Hepatocyte (in vitro differentiated cells): Measurements from ENCODE around the gene NAV2. TPM values are rescaled to one million over a fixed set of nuclear protein-coding genes. Genes with fewer than 3 reads are reported as not detected.

Experiments
- DNase-seq: peaks from one replicate; pipeline ENCODE4 v3.0.0-alpha.2; 2016; ENCODE audit warnings: low spot score
- H2AFZ ChIP-seq: fragments of 200-600 bp; sonication (generic); 2 replicates; pipeline ENCODE4 v1.6.0; 2016; ENCODE audit warnings: antibody characterized with exemption, mild to moderate bottlenecking
- H3K27ac ChIP-seq: fragments of 200-600 bp; sonication (generic); 2 replicates; pipeline ENCODE4 v1.5.1; 2016; ENCODE audit warnings: mild to moderate bottlenecking
- H3K27me3 ChIP-seq: fragments of 200-600 bp; sonication (generic); 2 replicates; pipeline ENCODE4 v1.6.1; 2016
- H3K36me3 ChIP-seq: fragments of 200-600 bp; sonication (generic); replicated peaks from 2 replicates; pipeline ENCODE4 v1.5.1; 2016; ENCODE audit warnings: low read depth; ENCODE audit not compliant: insufficient read depth
- H3K4me1 ChIP-seq: fragments of 200-600 bp; sonication (generic); 2 replicates; pipeline ENCODE4 v1.5.1; 2016; ENCODE audit warnings: mild to moderate bottlenecking, moderate library complexity; ENCODE audit not compliant: insufficient read depth
- H3K4me2 ChIP-seq: fragments of 200-600 bp; sonication (generic); 2 replicates; pipeline ENCODE4 v1.6.0; 2016
- H3K4me3 ChIP-seq: fragments of 200-600 bp; sonication (generic); 2 replicates; pipeline ENCODE4 v1.5.1; 2016; ENCODE audit warnings: mild to moderate bottlenecking
- H3K79me2 ChIP-seq: fragments of 200-600 bp; sonication (generic); 2 replicates; pipeline ENCODE4 v1.6.0; 2017; ENCODE audit warnings: mild to moderate bottlenecking
- H3K9me2 ChIP-seq: fragments of 200-600 bp; sonication (generic); replicated peaks from 2 replicates; pipeline ENCODE4 v1.6.0; 2017; ENCODE audit warnings: mild to moderate bottlenecking; ENCODE audit not compliant: insufficient read depth
- H3K9me3 ChIP-seq: fragments of 200-600 bp; sonication (generic); 2 replicates; pipeline ENCODE4 v1.5.1; 2016; ENCODE audit warnings: low read depth, mild to moderate bottlenecking
- H4K20me1 ChIP-seq: fragments of 200-600 bp; sonication (generic); 2 replicates; pipeline ENCODE4 v1.6.0; 2016; ENCODE audit warnings: mild to moderate bottlenecking; ENCODE audit not compliant: insufficient read depth, poor library complexity, severe bottlenecking
- EZH2 ChIP-seq: fragments of 200-600 bp; sonication (generic); IDR thresholded peaks from 2 replicates; pipeline ENCODE4 v1.6.1; 2016; ENCODE audit warnings: antibody characterized with exemption, mild to moderate bottlenecking, borderline replicate concordance
- EZH2phosphoT487 ChIP-seq: fragments of 200-600 bp; sonication (generic); IDR thresholded peaks from one replicate; pipeline ENCODE4 v1.6.1; 2018; ENCODE audit warnings: antibody characterized with exemption, mild to moderate bottlenecking, low read depth, moderate library complexity; ENCODE audit not compliant: unreplicated experiment, severe bottlenecking
- WGBS: methylation state at CpG from one replicate; pipeline ENCODE4 v1.1.6; 2016; ENCODE audit warnings: low lambda C conversion rate; ENCODE audit errors: missing lambda C conversion rate; 5-methylcytosine and 5-hydroxymethylcytosine counted together
- polyA plus RNA-seq: library from polyadenylated mRNA; unstranded; fragments of >200 nt; fragmentation: Nextera tagmentation; extraction: Ambion mirVana; gene quantifications from 2 replicates; pipeline ENCODE4 v1.2.1, GENCODE V29; 2016
- total RNA-seq: library from RNA; depleted of rRNA; stranded (reverse); fragments of >200 nt; gene quantifications from 2 replicates; pipeline ENCODE4 v1.2.3, GENCODE V29; 2014
- TF ChIP-seq, protein P1 (sequence below): fragments of 200-600 bp; sonication (generic); IDR thresholded peaks from 2 replicates; pipeline ENCODE4 v1.5.1; 2016; ENCODE audit warnings: antibody characterized with exemption, mild to moderate bottlenecking; ENCODE audit not compliant: poor library complexity

NAV2 gene
- total and polyA plus RNA-seq, 2 experiments from 2014 or later: 23.7 to 30.8 TPM

- no peak overlapping the region for H2AFZ ChIP-seq
- peaks cover 13% of the 10 kb centered on the region for H3K4me1 ChIP-seq
- no peaks in the 10 kb centered on the region for H3K36me3 ChIP-seq
- H3K9me3 ChIP-seq: no peaks in the 10 kb centered on the region
- H3K27me3 ChIP-seq: no peaks in the 10 kb centered on the region
- no peaks in the 10 kb centered on the region for H3K79me2 ChIP-seq
- 99% methylated on average over 5 of the region's 5 CpGs for whole genome bisulfite sequencing
- no peak overlapping the region for H3K4me2 ChIP-seq
- H4K20me1 ChIP-seq: no peaks in the 10 kb centered on the region
- TF ChIP-seq, protein P1, sequence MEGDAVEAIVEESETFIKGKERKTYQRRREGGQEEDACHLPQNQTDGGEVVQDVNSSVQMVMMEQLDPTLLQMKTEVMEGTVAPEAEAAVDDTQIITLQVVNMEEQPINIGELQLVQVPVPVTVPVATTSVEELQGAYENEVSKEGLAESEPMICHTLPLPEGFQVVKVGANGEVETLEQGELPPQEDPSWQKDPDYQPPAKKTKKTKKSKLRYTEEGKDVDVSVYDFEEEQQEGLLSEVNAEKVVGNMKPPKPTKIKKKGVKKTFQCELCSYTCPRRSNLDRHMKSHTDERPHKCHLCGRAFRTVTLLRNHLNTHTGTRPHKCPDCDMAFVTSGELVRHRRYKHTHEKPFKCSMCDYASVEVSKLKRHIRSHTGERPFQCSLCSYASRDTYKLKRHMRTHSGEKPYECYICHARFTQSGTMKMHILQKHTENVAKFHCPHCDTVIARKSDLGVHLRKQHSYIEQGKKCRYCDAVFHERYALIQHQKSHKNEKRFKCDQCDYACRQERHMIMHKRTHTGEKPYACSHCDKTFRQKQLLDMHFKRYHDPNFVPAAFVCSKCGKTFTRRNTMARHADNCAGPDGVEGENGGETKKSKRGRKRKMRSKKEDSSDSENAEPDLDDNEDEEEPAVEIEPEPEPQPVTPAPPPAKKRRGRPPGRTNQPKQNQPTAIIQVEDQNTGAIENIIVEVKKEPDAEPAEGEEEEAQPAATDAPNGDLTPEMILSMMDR: no peak
- TF ChIP-seq EZH2phosphoT487: no peak
- no peak for TF ChIP-seq EZH2
- peak overlapping the region; percentile 55 for H3K27ac ChIP-seq
- no peaks in the 10 kb centered on the region for H3K9me2 ChIP-seq
- no peak for DNase-seq
- H3K4me3 ChIP-seq: no peak overlapping the region
Measured at GRCh38 chr11:20085918-20086317, 373.3 kb downstream of the NAV2 start.

DNA sequence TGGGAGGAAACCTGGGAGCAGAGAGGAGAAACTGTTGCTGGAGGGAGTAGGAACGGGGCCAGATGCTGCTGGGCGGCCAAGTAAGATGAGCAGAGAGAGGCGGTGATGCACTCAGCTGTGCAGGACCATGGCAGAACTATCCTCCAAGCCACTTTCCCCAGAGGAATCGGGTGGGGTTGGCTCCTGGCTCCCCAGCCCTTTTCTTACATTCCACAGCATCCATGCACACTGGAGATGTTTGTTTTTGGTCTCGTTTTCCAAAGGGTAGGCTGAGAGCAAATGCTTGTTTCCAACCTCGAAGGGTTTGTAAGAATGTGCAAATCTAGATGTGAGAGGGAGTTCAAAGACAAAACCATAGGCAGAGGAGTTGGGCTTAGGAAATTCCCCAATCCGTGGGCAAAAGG, 374.5 kb downstream of the NAV2 start:
- Histone ChIP-seq H3K4me3 (no peak overlapping the region), H3K4me1 (peaks cover 13% of the 10 kb centered on the region), H3K9me2 (no peaks in the 10 kb centered on the region), H3K9me3 (no peaks in the 10 kb centered on the region), H3K79me2 (no peaks in the 10 kb centered on the region), H3K27me3 (no peaks in the 10 kb centered on the region), H4K20me1 (no peaks in the 10 kb centered on the region), H3K27ac (no peak overlapping the region), H3K36me3 (no peaks in the 10 kb centered on the region), H2AFZ (no peak overlapping the region), H3K4me2 (no peak overlapping the region)
- WGBS: 88% methylated on average over 7 of the region's 7 CpGs
- no peak for TF ChIP-seq EZH2
- TF ChIP-seq, protein P1: no peak
- no peak for TF ChIP-seq EZH2phosphoT487
- DNase-seq: no peak

DNA sequence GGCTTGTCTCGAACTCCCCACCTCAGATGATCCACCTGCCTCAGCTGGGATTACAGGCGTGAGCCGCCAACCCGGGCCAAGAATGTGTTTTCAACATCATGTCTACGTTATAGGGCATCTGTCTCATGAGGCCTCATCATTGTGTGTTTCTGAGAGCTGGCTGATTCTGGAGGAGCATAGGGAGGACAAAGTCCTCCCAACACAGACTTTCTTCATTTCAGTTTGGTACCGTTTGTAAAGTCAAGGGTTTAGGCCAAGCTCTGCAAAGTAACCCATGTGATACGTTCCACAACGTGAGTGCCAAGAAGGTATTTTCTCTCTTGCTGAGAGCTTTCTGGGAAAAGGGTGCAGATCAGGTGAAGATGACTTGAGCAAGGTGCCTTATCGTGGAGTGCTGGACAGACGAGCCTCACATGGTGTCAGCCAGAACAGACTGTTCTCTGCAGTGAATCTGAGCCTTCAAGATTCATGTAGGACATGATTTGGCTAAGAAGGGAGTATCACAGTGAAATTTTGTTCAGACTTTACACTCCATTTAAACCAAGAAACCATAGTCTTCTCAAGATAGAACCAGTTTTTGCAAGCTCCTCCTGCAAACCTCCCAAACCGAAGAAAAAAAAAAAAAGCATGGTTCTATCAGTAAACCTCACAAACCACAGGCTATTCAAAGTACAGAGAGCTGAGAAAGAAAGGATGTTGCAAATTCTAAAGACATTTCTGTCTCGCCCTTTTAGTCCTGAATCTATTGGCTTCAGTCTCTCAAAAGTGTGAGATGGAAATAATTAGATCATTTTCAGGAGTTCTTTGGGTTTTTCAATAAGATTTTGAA, 376.0 kb downstream of the NAV2 start:
- Histone ChIP-seq H3K4me2 (no peak overlapping the region), H3K4me3 (no peak overlapping the region), H3K36me3 (no peaks in the 10 kb centered on the region), H3K27ac (peak overlapping the region; percentile 80), H3K79me2 (no peaks in the 10 kb centered on the region), H4K20me1 (no peaks in the 10 kb centered on the region), H2AFZ (no peak overlapping the region), H3K9me2 (no peaks in the 10 kb centered on the region), H3K9me3 (no peaks in the 10 kb centered on the region), H3K27me3 (no peaks in the 10 kb centered on the region), H3K4me1 (peaks cover 13% of the 10 kb centered on the region)
- peak; percentile 36 for DNase-seq
- TF ChIP-seq, protein P1: no peak
- TF ChIP-seq EZH2 (no peak), EZH2phosphoT487 (no peak)
- WGBS: 87% methylated on average over 12 of the region's 12 CpGs
